Left colon (tissue), 2 donors: ENCODE measurements around the gene DOCK6. TPM values are rescaled to one million over a fixed set of nuclear protein-coding genes. Genes with fewer than 3 reads are reported as not detected.

Source experiments
- ATAC-seq: fragments of 200-7000 bp; cut with Tn5 transposase; one replicate; pipeline ENCODE4 v1.9.1; 2020; ENCODE audit warnings: mild to moderate bottlenecking, moderate library complexity
- DNase-seq, 2 donors: peaks; one replicate each; pipeline ENCODE4 v3.0.0-alpha.2; 2020
- intact Hi-C, 2 donors: fragments of 100-400 bp; cut with DNase I in 1 of 2; cut with micrococcal nuclease in 1 of 2; formaldehyde crosslinking; loops; one replicate each; pipeline versions ENCODE4 v1.11.2 to v1.14.0; 2022; cut with DNase I, micrococcal nuclease
- total RNA-seq, 2 donors: library from RNA; stranded (reverse); fragmentation: NEBNext Ultra II Directional; extraction: Animal tissue kit (Norgen Biotek cat#: 25700); gene quantifications; one replicate each; pipeline ENCODE4 v1.2.1, GENCODE V29; 2021
- donor health status: DM: no; HTN: no; CAD: no.
- donor health status: DM: yes; HTN: yes; CAD: no.

The DOCK6 gene
- total RNA-seq, 2 donors from 2014 or later, result 64.7 to 77.6 TPM

DNA sequence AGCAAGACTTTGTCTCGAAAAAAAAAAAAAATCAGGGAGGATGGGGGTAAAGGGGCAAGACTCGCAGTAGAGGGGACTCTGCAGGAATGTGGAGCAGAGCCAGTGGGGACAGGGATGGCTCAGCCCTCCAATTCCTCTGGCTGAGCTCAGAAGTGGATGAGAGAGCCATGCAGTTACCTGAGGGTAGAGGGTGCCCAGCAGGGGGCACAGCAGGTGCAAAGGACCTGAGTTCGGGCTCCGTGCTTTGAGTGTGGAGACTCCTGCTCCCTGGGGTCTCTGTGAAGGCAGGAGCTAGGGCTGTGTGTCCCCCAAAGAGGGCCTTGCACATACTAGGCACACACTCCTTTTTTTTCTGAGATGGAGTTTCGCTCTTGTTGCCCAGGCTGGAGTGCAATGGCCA, 7.7 kb downstream of the DOCK6 start:
- DNase-seq (no peak), ATAC-seq (peak; percentile 56)
- intact Hi-C loops, result no loop called here

DNA sequence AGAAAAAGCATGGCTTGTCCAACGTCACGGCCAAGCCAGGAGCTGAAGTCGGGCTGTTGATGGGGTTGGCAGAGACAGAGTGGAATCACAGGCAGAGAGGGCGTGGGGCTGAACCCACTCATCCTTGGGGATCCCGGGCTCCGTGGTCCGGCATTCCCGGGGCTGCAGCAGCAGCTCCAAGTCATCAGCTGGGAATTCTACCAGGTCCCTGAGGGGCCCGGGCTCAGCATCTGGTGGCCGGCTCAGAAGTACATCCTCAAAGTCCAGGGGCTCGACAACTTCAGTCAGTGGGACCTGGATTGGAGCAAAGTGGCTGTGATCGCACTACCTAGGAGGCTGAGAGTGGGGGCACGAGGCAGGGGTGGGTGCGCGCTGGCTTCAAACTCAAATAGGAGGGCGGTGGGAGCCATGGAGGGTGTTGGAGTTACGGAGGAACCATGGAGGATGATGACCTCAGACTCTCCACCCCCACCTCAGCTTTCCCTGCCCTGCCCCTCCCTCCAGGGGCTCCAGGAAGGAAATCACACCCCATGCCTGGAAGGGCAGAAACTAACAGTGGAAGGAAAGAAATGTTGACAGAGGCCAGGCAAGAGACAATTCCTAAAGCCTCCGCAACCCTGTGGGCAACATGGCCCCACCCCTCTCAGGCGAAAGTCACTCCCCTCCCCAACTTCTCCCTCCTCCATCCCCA, 9.5 kb downstream of the DOCK6 start:
- intact Hi-C loops, result no loop called here
- DNase-seq (no peak), ATAC-seq (no peak)

DNA sequence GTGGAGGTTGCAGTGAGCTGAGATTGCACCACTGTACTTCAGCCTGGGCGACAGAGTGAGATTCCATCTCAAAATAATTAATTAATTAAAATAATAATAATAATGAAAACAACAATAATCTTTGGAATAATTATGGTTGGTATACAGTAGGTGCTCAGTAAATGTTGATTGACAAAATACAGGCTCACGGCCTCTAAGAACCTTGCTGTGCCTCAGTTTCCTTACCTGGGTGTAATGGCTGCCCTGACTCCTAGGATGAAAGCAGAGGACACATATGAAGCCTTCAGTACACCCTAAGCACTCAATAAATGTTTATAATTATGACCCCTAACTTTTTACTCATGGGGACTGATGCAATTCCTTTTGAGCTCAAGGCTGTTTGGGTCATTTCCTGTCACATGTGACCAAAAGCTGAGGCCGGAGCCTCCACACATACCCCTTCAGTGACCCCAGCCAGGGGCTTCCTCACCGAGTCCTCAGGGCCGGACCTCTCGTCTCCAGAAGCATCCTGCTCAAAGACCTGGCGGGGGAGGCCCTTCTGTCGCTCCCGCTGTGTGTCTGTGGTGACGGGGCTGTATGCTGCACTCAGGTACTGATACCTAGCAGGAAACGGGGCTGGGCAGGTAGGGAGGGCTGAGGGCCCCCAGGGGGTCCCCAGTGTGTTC, 10.5 kb downstream of the DOCK6 start:
- DNase-seq, result no peak
- intact Hi-C loops, result no loop called here
- no peak for ATAC-seq

DNA sequence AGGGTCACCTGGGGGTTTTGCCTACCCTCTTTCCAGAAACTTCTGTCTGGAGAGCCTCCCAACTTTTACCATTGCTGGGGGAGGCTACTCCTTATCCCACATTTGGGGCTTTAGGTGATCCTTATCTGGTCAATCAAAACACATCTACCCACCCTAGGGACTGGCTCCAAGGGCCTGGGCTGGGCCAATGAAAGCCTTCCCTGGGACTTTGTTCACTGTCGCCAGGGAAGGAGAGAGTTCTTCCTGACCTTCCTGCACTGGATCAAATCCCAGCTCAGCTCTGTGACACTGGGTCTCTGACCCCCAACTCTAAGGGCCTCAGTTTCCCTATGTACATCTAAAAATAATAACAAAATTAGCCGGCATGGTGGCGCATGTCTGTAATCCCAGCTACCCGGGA, 11.1 kb downstream of the DOCK6 start:
- DNase-seq, result no peak
- intact Hi-C loops, result no loop called here
- no peak for ATAC-seq

DNA sequence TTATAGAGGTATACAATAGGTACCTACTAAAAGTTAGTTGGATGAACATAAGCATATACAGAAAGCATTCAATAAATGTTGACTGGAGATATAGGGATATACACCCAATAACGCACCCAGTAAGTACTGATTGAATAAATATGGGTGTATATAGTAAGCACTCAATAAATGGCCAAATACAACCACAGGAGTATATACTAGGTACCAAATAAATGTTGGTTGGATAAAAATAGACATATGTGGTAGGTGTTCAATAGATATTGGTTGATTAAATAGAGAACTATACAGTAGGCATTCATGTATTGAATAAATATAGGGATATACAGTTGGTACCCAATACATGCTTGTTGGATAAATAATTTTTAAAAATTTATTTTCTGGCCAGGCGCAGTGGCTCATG, 13.5 kb downstream of the DOCK6 start:
- DNase-seq (no peak), ATAC-seq (no peak)
- intact Hi-C loops, result no loop called here

DNA sequence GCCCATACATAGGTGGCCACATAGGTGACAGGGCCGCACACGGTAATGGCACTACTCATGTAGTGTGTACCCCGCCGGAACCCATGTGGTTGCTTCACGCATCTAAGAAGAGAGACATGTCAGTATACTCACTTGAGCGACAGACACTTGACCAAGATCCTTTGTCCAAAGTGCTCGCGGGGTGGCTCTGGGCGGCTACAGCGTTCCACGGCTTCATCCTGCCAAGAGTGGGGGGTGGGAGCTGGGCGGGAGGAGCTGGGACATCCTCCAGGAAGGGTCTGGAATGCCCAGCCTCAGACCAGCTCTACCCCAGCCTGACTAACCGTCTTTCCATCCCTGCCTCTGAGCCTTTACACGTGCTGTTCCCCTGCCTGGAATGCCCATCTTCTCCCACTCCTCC, 14.4 kb downstream of the DOCK6 start:
- DNase-seq (no peak), ATAC-seq (no peak)
- intact Hi-C loops, result no loop called here

DNA sequence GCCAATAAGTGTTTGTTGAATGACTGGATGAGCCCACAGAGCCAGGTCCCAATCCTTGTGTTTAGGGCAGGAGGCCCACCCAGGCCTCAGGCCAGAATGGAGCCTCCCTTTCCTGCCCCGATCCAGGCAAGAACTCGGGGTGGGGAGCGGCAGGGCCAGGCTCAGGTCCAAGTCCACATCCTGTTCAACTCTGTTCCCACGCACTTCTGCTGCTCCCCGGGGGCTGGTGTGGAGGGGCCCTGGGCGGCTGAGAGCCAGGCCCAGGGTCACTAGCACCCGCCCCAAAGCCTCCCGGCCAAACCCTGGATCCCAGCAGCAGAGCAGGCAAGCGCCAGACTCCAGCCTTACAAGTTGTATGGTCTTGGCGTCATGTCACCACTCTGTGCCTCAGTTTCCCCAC, 14.9 kb downstream of the DOCK6 start:
- DNase-seq (no peak), ATAC-seq (no peak)
- intact Hi-C loops, result no loop called here

DNA sequence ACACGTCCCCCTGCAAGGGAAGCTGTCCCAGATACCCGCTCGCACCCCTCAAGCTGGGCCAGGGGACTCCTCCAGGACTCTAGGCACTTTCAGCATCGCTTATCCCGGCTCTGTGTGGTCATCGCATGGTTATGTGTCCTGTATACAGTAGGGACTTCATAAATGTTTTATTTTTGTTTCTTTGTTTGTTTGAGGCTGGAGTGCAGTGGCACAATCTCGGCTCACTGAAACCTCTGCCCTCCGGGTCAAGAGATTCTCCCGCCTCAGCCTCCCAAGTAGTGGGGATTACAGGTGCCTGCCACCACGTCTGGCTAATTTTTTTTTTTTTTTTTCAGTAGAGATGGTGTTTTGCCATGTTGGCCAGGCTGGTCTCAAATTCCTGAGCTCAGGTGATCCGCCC, 15.4 kb downstream of the DOCK6 start:
- DNase-seq (no peak), ATAC-seq (no peak)
- intact Hi-C loops, result no loop called here

DNA sequence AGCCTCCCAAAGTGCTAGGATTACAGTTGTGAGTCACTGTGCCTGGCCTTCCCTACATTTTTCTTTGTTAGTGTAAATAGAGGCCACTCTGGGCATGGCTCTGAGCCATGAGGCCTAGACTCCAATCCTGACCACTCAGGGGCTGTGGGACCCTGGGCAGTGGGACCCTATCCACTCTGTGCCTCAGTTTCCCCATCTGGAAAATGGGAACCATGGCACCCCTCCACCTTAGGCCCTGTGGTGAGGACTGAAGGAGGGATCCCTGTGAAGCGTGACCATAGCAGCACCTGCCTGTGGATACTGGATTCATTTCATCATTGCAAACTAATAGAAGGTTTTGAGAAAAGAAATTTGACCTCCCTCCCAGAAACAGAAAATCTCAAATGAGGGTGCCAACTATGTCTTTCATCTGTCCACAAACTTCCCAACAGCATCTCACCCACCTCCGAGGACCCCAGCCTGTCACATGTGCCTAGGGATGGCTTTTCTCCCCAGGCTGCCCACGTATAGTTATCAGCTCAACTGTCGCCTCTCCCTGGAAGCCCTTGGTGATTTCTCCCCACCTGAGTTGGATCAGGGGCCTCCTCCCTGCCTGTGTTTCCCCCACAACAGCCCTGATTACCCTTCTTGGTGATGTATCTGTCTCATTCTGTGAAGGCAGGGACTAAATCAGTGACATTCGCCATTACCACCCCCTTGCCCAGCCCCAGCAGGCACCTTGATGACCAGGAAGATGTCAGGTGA, 17.3 kb downstream of the DOCK6 start:
- ATAC-seq (no peak), DNase-seq (no peak)
- intact Hi-C loops, result no loop called here

DNA sequence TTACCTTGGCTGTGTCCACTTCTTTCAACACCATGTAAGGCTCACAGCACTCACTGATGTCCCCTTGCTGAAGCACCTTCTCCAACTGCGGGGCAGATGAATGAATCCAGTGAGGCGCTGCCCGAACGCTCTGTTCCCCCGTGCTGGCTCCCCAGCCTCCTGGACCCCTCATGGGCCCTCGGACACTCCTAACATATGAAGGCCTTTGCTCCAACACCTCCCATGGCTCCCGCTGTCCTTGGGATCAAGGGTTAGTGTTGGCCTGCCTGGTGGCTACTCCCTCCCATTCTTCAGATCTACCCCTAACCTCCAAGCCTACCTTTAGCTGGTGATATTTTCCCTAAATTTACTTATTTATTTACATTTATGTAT, 18.5 kb downstream of the DOCK6 start:
- ATAC-seq, result peak; percentile 6
- intact Hi-C loops, result no loop called here
- no peak for DNase-seq

DNA sequence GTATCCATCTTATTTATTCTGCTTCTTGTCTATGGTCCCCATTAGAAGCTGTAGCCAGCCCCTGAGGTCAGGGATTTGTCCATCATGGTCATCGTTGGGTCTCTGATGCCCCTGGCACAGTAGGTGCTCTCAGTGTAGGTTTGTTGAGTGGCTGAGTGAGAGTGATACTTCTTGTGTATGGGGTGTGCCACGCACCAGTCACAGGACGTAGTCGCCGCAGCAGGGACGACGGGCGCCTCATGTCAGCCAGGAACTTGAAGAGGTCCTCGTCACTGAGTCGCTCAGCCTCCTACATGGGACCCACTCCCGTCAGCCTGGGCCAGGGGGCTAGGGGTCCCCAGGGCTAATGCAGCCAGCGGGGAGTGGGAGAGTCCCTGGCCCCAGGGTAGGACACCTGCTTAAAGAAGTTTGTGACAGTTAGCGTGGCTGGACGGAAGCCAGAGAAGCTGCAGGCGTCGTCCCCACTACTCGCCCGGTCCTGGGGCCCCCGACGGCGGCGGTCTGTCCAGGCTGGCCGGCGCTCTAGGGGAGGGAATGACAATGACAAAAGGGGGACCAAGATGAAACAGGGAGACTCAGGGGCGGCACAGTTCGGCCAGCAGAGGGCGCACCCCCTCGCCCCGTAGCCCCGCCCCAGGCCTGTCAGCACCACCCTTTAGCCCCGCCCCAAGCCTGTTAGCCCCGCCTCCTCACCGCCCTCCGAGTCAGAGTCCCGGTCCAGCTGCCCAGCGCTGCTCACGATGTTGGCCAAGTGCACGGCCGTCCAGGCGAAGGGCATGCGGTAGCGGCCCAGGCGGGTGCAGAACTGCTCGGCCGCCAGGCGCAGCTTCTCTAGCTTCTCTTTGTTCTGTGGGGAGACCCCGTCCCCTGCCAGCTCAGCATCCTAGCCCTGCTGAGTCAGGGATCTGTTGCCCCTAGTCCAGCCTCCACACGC, 19.2 kb downstream of the DOCK6 start:
- intact Hi-C loops, result no loop called here
- ATAC-seq, result peak; percentile 96

DNA sequence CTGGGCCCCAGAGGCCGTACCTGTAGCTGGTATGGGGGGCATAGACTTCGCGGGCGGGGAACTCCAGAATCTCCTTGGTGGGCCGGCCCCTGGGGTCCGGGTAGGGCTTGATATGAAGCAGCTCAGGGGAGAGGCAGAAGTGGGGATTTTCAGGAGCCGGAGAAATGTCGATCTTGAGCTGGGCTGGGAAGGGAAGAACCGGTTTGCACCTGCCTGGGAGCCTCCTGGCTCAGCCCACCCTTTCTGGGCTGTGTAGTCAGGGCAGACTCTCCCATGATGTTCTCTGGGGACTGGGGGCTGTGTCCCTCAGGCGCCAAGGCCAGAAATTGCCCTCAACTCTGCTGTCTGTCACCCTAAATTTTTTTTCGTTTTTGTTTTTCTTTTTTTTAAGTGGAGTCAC, 20.3 kb downstream of the DOCK6 start:
- intact Hi-C loops, result no loop called here
- DNase-seq (no peak), ATAC-seq (no peak)

More for the DNA sequence above, 19.2 kb downstream of the DOCK6 start:
- DNase-seq, result peak; percentile 87 to 93

DNA sequence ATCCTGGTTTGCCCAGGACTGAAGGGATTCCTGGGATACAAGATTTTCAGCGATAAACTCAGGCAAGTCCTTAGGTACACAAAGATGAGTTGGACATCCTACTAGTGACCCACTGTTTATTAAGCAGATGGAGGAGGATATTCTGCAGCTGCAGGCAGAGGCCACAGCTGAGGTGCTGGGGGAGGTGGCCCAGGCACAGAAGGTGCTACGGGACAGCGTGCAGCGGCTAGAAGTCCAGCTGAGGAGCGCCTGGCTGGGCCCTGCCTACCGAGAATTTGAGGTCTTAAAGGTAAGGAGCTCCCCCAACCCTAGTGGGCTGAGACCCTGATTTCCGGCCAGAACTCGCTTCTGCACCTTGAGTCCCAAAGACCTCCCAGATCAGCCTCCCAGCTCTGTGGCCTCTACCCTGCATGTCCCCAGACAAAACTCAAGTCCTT, 22.3 kb downstream of the DOCK6 start:
- DNase-seq (no peak), ATAC-seq (no peak)
- intact Hi-C loops, result no loop called here

DNA sequence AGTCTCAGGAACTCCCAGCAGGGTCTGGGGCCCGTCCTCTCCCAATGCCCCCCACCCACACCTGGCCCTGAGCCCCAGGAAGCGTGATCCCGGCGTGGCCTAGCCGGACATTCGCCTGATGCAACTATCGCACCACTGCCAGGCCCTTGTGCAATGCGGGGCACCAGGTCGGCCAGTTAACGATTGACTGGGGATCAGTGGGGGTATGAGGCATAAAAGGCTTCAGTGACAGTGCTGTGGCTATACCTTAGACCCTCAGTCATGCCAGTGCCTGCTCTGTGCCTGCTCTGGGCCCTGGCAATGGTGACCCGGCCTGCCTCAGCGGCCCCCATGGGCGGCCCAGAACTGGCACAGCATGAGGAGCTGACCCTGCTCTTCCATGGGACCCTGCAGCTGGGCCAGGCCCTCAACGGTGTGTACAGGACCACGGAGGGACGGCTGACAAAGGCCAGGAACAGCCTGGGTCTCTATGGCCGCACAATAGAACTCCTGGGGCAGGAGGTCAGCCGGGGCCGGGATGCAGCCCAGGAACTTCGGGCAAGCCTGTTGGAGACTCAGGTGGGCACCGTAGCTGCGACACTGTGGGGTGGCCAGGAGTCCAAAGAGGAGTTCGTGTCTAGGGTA, 22.8 kb downstream of the DOCK6 start, which contains the start of gene ANGPTL8:
TSS of gene ANGPTL8 (plus strand) at position 243 of the 624 bp plus-strand sequence. CDS start at position 262, 19 bp downstream.
- ATAC-seq (no peak), DNase-seq (no peak)
- intact Hi-C loops, result no loop called here

DNA sequence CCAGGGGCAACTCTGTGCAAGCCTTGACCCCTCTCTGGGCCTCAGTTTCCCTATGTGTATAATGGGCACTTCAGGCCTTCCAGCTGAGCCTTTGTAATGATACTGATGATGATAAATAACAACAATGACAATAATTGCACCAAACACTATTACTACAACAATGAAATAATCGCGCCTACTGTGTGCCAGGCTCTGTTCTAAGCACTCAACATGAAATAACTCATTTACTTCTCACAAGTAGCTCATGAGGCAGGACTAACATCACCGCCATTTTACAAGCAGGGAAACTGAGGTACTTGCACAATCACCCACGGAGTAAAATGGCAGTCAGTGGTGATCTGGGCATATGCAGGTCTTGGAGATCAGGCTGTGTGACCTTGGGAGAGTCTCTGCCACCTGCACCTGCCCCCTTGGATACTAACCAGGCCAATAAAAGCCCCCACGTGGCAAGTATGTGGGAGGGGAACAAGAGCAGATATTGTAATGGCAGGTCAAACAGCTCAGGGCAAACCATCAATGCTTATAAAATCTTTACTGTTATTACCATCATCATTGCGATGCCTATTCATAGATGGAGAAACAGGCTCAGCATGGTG, 23.4 kb downstream of the DOCK6 start:
- intact Hi-C loops, result no loop called here
- ATAC-seq (no peak), DNase-seq (no peak)

DNA sequence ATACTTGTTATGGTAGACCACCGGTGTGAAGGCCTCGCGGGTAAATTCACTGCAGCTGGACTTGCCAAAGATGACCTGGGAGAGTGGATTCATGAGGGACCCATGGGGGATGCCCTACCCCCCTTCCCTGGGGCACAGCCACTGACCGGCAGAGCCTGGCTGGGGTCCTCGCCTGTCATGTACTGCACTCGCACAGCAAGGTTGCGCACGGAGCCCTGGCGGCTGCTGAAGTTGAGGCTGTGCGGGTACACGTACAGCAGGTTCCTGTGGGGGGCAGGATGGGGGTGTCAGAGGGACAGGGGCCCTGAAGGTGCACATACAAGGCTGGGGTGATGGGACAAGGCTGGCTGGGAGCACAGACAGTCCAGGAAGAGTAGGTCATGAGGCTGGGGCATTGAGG, 24.3 kb downstream of the DOCK6 start:
- DNase-seq, result no peak
- intact Hi-C loops, result no loop called here
- ATAC-seq, result no peak

DNA sequence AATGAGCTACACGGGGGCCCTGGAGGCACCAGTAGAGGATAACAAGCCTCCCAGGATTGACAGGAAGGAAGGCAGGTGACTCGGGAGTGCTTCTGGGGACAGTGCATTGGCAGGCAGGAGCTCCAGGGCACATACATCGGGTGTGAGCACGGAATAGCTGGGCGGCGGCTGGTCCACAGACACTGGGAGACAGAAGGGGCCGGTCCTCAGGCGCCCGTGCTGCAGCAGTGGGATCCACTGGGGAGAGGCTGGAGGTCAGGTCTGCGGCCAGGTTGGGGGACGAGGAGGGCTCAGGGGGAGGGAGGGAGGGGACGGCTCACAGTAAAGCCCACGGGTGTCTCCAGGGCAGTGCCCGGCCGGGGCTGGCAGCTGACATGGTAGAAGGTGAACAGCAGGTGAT, 25.0 kb downstream of the DOCK6 start:
- ATAC-seq, result no peak
- intact Hi-C loops, result no loop called here
- DNase-seq, result no peak
